Right lung (tissue), 5 donors: ENCODE results near the gene USP11. TPM values are rescaled to one million over a fixed set of nuclear protein-coding genes. Genes with fewer than 3 reads are reported as not detected.

ENCODE experiments used
- DNase-seq, 2 donors: peaks; one replicate each; pipeline ENCODE4 v3.0.0-alpha.2; 2013
- polyA plus RNA-seq, 5 donors: library from polyadenylated mRNA; unstranded; fragments of 120-200 nt; gene quantifications; one replicate each; pipeline versions ENCODE4 v1.2.1 to v1.2.3, GENCODE V29; 2013; ENCODE audit warnings: inconsistent platforms in 1 of 5, low replicate concordance in 1 of 5; ENCODE audit not compliant: insufficient read length in 5 of 5, insufficient read depth in 1 of 5

USP11 gene
- polyA plus RNA-seq, 5 donors: 93.4 to 127 (median 109) TPM

DNA sequence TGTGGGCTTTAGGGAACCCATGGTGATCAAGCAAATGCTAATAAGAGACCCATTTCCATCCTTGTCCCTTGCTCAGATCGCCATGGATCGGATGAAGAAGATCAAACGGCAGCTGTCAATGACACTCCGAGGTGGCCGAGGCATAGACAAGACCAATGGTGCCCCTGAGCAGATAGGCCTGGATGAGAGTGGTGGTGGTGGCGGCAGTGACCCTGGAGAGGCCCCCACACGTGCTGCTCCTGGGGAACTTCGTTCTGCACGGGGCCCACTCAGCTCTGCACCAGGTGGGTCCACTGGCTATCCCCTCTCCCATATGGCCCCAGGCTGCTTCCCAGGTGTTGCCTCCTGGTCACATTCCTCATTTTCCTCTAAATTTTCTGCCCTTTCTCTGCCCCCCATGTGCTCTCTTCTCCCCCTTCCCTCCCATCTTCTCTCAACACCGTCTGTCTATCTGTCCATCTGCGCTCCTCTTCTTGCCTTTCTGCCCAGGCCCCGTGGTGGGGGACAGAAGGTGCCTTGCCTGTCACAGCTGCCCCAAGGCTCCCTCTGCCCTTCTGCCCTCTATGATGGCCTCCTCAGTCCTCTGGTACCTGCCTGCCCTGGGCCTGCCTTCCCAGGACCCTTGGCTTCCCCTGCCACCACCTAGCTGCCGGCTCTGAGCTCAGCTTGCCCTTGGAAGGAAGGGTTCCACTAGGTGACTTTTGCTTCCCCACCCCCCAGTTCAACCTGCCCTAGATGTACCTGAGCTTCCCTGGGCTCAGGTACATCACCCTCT lies 9.1 kb upstream of the USP11 start:
- no peak for DNase-seq

- no peak for DNase-seq
Measured at GRCh38 chrX:47224266-47224895, 8.4 kb upstream of the USP11 start.

DNA sequence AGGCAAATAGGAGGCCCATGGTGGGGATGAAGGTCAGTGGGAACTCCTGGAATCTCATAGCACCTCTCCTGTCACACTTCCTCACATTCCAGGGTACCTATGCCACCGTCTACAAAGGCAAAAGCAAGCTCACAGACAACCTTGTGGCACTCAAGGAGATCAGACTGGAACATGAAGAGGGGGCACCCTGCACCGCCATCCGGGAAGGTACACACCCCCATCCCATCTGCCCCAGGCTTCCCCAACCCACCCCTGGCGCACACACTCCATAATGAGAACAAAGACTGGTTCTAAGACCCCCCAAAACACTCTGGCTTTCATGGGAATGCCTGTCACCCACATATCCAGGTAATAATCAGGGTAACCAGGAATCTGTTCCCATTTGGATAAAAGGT lies 7.9 kb upstream of the USP11 start:
- no peak for DNase-seq

DNA sequence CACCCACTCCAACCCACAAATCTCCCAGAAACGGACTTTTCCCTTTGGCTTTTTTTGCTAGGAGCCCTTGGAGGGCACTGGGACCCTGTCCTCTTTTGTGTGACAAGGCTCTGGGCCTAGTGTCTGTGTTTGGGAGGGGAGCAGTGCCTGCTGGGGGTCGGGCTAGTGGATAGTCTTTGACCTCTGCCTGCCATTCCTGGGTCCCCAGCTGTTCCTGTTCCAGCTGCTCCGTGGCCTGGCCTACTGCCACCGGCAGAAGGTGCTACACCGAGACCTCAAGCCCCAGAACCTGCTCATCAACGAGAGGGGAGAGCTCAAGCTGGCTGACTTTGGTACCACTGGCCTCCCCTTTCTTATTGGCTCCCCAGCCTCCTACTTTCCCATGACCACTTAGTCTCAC lies 6.7 kb upstream of the USP11 start:
- DNase-seq: no peak

DNA sequence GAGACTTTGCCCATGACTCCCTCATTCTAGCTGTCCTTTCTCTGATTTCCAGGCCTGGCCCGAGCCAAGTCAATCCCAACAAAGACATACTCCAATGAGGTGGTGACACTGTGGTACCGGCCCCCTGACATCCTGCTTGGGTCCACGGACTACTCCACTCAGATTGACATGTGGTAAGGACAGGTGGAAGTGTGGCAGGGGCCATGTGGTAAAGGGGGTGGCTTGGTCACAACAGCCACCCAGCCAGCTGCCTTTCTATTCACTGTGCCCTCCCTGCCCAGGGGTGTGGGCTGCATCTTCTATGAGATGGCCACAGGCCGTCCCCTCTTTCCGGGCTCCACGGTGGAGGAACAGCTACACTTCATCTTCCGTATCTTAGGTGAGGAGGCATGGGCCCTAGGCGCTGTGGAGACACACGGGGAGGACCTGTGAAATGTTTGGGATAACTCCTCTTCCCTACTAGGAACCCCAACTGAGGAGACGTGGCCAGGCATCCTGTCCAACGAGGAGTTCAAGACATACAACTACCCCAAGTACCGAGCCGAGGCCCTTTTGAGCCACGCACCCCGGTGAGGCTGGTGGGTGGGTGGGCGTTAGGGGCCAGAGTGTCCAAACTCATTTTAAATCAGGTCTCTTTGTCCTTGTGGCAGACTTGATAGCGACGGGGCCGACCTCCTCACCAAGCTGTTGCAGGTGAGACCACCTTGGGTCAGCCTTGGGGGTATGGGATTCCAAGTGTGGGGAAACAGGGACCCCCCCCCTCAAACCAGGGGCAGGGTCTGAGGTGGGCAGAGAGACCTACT lies 6.1 kb upstream of the USP11 start:
- no peak for DNase-seq

- no peak for DNase-seq
Measured at GRCh38 chrX:47227334-47227583, 5.5 kb upstream of the USP11 start.

- DNase-seq: no peak
Measured at GRCh38 chrX:47228550-47229270, 4.1 kb upstream of the USP11 start.

DNA sequence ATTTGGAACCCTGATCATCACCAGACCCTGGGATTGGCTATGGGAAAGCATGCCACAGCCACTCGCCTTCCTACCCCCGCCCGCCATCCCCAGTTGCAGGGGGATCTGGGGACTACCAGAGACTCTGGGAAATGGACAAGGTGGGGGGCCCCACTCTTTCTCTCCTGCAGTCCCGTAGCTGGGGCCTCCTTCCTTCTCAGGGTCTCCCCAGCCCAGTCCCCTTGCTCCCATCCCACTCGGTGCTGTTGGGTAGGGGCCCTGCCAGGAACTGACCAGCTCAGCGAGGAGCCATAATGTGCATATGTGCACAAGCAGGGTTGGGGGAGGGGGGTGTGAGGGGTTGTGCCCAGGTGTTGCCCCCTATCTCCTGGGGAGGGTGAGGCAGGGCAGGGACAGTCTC lies 3.4 kb upstream of the USP11 start:
- DNase-seq: no peak

GRCh38 chrX:47230136-47230868 lies 2.5 kb upstream of the USP11 start:
- no peak for DNase-seq

- DNase-seq: no peak
Measured at GRCh38 chrX:47231167-47231566, 1.6 kb upstream of the USP11 start.

GRCh38 chrX:47232197-47232802 lies 509 bp upstream of the USP11 start:
- peak in 1 of 2 donors; percentile 6 for DNase-seq

DNA sequence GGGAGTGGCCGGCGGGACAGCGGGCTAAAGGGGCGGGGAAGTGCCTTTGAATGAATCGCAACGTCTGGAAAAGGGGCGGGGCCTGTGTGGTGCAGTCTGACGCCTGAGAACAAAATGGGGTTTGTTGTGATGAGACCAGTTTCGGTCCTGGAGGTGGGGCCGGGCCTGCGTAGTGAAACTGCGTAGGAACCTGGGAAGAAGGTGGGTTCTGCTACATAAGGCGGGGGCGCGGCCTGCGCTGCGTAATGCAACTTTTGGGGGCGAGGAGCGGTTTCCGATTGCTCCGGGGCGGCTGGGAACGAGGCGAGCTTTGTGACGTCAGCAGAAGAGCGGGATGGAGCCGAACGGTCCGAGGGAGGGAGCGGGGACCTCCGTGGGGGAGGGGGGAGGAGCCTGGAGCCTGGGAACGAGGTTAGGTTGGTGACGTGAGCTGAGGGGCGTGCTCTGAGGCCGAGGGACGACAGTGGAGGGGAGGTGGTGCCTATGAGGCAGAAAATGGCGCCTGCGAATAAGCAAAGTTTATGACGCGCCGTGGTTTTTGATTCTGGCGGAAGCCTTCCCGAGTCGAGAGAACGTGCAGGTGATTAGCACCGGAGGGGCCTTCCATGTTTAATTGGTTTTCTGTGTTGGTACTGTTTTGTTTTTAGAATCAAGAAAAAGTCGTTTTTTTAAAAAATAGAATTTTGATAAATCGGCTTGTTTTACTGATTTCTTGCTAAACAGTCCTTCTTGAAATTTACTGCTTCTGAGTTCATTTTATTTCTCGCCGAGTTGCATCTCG lies 714 bp downstream of the USP11 start:
- peak; percentile 94 for DNase-seq

DNA sequence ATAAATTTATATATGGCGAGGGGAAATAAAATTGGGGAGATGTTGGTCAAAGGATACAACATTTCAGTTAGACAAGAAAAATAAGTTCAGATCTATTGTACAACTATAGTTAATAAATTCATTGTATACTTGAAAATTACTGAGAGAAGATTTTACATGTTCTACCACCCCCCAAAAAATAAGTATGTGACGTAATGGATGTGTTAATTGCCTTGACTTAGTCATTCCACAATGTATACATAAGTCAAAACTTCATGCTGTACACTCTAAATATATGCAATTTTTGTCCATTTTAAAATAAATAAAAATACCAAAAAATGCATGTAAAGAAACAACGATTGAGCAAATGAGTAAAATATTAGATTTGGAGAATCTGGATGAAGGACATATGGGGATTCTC lies 1.8 kb downstream of the USP11 start:
- no peak for DNase-seq

DNA sequence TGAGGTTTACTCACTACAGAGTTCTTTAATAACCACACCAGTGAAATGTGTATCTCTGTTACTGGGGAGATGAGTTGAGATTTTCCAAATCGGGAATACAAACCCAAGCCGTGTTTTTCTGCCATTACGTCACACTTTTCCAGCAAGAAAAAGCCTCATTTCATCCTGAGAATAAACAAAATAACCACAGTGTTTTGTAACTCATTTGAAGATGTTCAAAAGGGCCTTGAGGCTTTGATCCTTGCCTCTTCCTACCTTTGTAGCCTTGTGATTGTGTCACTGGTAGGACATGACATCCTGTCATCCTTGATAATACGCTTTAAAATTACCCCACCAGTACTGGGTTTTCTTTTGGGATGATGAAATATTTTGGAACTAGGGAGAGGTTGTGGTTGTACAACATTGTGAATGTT lies 2.9 kb downstream of the USP11 start:
- DNase-seq: no peak

- no peak for DNase-seq
Measured at GRCh38 chrX:47239199-47239598, 6.4 kb downstream of the USP11 start.

- DNase-seq: no peak
Measured at GRCh38 chrX:47239898-47240545, 7.2 kb downstream of the USP11 start.

GRCh38 chrX:47240619-47241018 lies 7.8 kb downstream of the USP11 start:
- DNase-seq: no peak

DNA sequence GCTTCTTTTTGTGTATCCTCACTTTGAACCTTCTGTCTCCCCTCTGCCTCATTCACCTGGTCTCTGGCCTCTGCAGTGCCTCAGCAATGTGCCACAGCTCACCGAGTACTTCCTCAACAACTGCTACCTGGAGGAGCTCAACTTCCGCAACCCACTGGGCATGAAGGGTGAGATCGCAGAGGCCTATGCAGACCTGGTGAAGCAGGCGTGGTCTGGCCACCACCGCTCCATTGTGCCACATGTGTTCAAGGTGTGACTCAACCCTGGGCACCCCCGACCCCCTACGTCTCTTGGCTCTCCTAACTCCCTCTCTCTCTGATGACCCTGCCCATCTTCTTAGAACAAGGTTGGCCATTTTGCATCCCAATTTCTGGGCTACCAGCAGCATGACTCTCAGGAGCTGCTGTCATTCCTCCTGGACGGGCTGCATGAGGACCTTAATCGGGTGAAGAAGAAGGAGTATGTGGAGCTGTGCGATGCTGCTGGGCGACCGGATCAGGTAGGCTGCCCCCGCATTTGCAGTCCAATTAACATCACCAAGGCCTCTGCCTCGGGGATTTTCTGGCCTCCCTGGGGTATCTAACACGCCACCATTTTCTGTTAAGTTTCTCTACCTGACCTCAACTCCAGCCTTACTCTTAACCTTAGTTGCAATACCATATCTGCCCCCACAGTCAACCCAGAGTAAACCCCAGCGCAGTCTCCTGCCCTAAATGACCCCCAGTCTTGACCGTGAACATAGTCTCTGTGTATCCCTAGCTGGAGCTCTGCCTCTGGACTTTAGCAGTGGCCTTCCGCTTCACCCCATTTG lies 8.6 kb downstream of the USP11 start:
- DNase-seq: no peak

- DNase-seq: no peak
Measured at GRCh38 chrX:47242321-47242720, 9.5 kb downstream of the USP11 start.
